Activated CD4-positive, alpha-beta memory T cell treated with anti-CD3 and anti-CD28 coated beads, Interleukin-2, amount 10 ng/mL, durations not matched to agents 7 days and 5 days (primary cell): Measurements from ENCODE around the gene MNAT1. TPM values are rescaled to one million over a fixed set of nuclear protein-coding genes. Genes with fewer than 3 reads are reported as not detected.

Experiments
- CTCF ChIA-PET: fragments of 350-600 bp; sonication (Branson Sonifier 250); formaldehyde crosslinking; loops from one replicate; lab custom pipeline; 2021; ENCODE audit warnings: antibody characterized with exemption, inconsistent platforms; lab: Charles Lee
- POLR2A ChIA-PET: fragments of 350-600 bp; sonication (Branson Sonifier 250); formaldehyde crosslinking; loops from one replicate; lab custom pipeline; 2021; ENCODE audit warnings: antibody characterized with exemption; lab: Charles Lee
- DNase-seq: peaks from one replicate; pipeline ENCODE4 v3.0.0-alpha.2; 2020
- H3K27ac Mint-ChIP-seq: one replicate; pipeline ENCODE4 v1.8.0; 2021; ENCODE audit warnings: mild to moderate bottlenecking, mixed read lengths
- H3K27me3 Mint-ChIP-seq: one replicate; pipeline ENCODE4 v1.8.0; 2021; ENCODE audit warnings: mixed read lengths
- H3K36me3 Mint-ChIP-seq: one replicate; pipeline ENCODE4 v1.8.0; 2021; ENCODE audit warnings: low read depth, mixed read lengths
- H3K4me1 Mint-ChIP-seq: one replicate; pipeline ENCODE4 v1.8.0; 2021; ENCODE audit warnings: mixed read lengths
- H3K4me3 Mint-ChIP-seq: one replicate; pipeline ENCODE4 v1.8.0; 2021; ENCODE audit warnings: mild to moderate bottlenecking, mixed read lengths
- H3K9me3 Mint-ChIP-seq: one replicate; pipeline ENCODE4 v1.8.0; 2021; ENCODE audit warnings: mixed read lengths
- total RNA-seq, 2 experiments: library from RNA; stranded (reverse); gene quantifications; one replicate each; pipeline ENCODE4 v1.2.3, GENCODE V29; 2021

MNAT1 gene
- total RNA-seq = 10 to 100 TPM; 37.0 to 40.4 TPM

DNA sequence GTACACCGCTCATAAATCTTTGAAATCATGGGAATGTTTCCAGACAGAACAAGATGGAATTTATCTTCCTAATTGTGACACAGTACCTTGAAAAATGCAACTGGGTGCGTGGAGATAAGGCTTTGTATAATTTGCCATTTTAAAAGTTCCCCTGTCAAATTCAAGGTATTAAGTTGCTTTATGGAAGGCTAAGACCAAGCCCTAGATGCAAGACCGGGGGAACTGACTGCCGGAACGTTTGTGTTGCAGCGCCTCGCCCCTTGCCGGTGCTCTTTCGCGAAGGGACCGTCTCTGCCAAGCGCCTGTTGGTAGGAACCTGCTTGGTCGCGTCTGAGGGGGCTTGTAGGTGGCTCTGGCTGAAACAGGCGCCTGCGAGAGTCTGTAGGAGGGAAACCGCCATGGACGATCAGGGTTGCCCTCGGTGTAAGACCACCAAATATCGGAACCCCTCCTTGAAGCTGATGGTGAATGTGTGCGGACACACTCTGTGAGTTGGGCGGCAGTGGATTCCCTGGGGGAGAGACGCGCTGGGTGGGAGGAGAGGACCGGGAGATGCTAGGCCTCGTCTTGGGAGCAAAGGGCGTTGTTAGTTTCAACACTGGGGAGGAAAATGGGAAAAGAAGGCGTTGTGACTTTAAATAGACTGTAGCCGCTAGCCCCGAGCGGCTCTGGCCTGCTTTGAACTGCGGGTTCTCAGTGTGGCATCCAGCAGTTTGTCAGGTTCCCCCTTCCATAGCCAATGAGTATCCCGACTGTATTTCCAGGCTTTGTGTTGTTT is at the start of gene MNAT1:
Gene MNAT1, plus strand, starts transcription at position 297 of the 778 bp plus-strand sequence. Its CDS starts 102 bp downstream, at position 399.
- POLR2A ChIA-PET = interaction anchor here (1.5 to 2.7 kb wide), 2 partner anchors 18 to 246 kb away, joined by 3 to 12 read pairs; partner anchors contain the start of genes SLC38A6 and TRMT5
- peaks cover 20% of the 10 kb centered on the region for H3K4me1 Mint-ChIP-seq
- H3K27ac Mint-ChIP-seq = peak within 1 kb of the TSS; percentile 72
- H3K27me3 Mint-ChIP-seq = peaks cover 37% of the 10 kb centered on the region
- CTCF ChIA-PET = interaction anchor here (1.1 to 1.3 kb wide), 3 partner anchors 291 to 440 kb away, joined by 3 read pairs; no protein-coding TSS in a partner anchor
- DNase-seq = peak; percentile 80
- peak within 1 kb of the TSS; percentile 91 for H3K4me3 Mint-ChIP-seq
- peaks cover 5% of the 10 kb centered on the region for H3K9me3 Mint-ChIP-seq
- peaks cover 7% of the 10 kb centered on the region for H3K36me3 Mint-ChIP-seq

DNA sequence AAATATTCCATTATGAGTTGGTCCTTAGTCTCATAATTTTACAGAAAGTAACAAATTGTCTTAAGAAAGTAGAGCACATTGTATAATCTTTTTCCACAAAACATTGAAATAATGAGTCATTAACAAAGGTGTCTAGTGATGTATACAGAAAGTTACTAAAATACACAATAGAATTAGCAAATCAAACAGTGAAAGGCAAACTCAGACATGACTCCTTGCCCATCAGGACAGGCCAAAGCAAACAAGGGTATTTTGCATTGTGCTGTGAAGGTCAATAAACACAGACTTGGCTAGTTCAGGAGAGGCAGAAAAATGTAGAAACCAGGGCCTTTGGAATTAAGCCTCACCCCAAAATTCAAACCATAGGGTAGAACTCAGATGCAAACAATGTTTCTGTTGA is 47.7 kb upstream of the MNAT1 start:
- POLR2A ChIA-PET = no interaction called here
- peaks cover 8% of the 10 kb centered on the region for H3K27me3 Mint-ChIP-seq
- CTCF ChIA-PET = no interaction called here
- no peak overlapping the region for H3K4me3 Mint-ChIP-seq
- no peaks in the 10 kb centered on the region for H3K9me3 Mint-ChIP-seq
- H3K4me1 Mint-ChIP-seq = no peaks in the 10 kb centered on the region
- H3K27ac Mint-ChIP-seq = no peak overlapping the region
- H3K36me3 Mint-ChIP-seq = no peaks in the 10 kb centered on the region
- DNase-seq = no peak

DNA sequence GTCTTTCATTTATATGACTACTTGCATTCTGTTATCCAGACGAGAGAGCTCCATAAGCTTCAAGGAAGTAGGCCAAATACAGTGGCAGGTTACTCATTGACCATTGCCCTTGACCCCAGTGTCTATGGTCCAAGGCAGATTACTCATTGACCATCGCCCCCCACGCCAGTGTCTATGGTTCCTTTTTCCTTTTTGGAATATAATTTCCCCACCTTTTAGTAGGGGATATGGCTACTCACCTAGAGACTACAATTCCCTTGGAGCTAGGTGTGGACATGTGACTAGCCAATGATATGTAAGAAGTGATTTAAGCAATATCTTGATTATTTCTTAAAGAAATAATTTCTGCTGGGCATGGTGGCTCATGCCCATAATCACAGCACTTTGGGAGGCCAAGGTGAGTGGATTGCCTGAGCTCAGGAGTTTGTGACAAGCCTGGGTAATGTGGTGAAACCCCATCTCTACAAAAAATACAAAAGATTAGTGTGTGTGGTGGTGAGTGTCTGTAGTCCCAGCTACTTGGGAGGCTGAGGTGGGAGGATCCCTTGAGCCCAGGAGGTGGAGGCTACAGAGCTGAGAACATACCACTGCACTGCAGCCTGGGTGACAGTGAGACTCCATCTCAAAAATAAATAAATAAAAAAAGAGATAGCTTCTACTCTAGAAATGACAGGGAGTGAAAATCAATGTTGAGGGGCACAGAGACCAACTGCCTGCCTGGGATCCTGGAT is 43.0 kb upstream of the MNAT1 start:
- no peak overlapping the region for H3K27ac Mint-ChIP-seq
- H3K9me3 Mint-ChIP-seq = no peaks in the 10 kb centered on the region
- DNase-seq = no peak
- CTCF ChIA-PET = interaction anchor here (0.6 kb wide), 1 partner anchor 65 kb away, joined by 6 read pairs; no protein-coding TSS in a partner anchor
- POLR2A ChIA-PET = no interaction called here
- H3K27me3 Mint-ChIP-seq = peaks cover 23% of the 10 kb centered on the region
- H3K4me3 Mint-ChIP-seq = no peak overlapping the region
- no peaks in the 10 kb centered on the region for H3K4me1 Mint-ChIP-seq
- no peaks in the 10 kb centered on the region for H3K36me3 Mint-ChIP-seq

DNA sequence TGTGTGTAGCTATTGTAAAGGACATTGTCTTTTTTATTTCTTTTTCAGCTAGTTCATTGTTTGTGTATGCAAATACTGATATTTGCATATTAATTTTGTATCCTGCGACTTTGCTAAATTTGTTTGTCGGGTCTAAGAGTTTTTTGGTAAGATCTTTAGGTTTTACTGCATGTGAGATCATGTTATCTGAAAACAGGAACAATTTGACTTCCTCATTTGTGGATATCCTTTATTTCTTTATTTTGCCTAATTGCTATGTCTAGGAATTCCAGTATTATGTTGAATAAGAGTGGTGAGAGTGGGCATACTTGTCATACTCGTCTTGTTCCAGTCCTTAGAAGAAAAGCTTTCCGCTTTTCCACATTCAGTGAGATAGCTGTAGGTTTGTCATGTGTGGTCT is 39.2 kb upstream of the MNAT1 start:
- DNase-seq = no peak
- Mint-ChIP-seq H3K27ac (no peak overlapping the region), H3K9me3 (no peaks in the 10 kb centered on the region), H3K27me3 (peaks cover 25% of the 10 kb centered on the region), H3K4me3 (no peak overlapping the region), H3K4me1 (no peaks in the 10 kb centered on the region), H3K36me3 (no peaks in the 10 kb centered on the region)
- ChIA-PET CTCF (no interaction called here), POLR2A (no interaction called here)

DNA sequence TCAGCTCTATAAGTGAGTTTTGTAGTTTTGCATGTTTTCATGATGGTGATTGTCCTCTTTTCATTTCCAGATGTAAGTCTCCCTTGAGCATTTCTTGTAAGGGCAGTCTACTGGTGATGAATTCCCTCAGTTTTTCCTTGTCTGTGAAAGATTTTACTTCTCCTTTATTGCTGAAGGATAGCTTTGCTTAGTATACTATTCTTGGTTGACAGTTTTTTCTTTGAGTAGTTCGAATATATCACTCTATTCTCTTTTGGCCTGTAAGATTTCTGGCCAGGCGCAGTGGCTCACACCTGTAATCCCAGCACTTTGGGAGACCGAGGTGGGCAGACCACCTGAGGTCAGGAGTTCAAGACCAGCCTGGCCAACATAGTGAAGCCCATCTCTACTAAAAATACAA is 34.0 kb upstream of the MNAT1 start:
- CTCF ChIA-PET = interaction anchor here (0.6 kb wide), 1 partner anchor 214 kb away, joined by 3 read pairs; no protein-coding TSS in a partner anchor
- no peaks in the 10 kb centered on the region for H3K4me1 Mint-ChIP-seq
- no peak overlapping the region for H3K27ac Mint-ChIP-seq
- no peak for DNase-seq
- H3K9me3 Mint-ChIP-seq = peaks cover 4% of the 10 kb centered on the region
- no peaks in the 10 kb centered on the region for H3K36me3 Mint-ChIP-seq
- H3K27me3 Mint-ChIP-seq = peaks cover 13% of the 10 kb centered on the region
- H3K4me3 Mint-ChIP-seq = no peak overlapping the region
- POLR2A ChIA-PET = interaction anchor here (0.6 kb wide), 1 partner anchor 557 kb away, joined by 3 read pairs; no protein-coding TSS in a partner anchor

DNA sequence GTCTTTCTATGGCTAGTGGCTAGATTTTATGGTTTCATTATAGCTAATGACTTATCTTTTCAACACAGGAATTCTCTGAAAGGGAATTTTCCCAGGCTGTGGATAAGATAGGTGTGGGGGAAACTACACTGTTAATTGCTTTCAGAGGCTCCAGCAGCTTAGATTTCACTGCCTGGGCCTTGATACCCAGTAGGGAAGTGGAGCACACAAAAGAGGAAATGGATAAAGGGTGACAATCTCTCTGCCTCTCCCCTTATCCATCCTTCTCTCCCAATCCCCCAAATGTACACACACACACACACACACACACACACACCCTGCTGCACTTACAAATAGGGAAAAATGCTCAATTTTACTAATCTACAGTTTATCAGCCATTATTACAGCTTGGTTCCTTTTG is 29.5 kb upstream of the MNAT1 start:
- H3K4me1 Mint-ChIP-seq = no peaks in the 10 kb centered on the region
- peaks cover 22% of the 10 kb centered on the region for H3K27me3 Mint-ChIP-seq
- no peak overlapping the region for H3K4me3 Mint-ChIP-seq
- POLR2A ChIA-PET = no interaction called here
- H3K9me3 Mint-ChIP-seq = peaks cover 4% of the 10 kb centered on the region
- H3K36me3 Mint-ChIP-seq = no peaks in the 10 kb centered on the region
- CTCF ChIA-PET = interaction anchor here (0.6 kb wide), 1 partner anchor 524 kb away, joined by 3 read pairs; no protein-coding TSS in a partner anchor
- no peak overlapping the region for H3K27ac Mint-ChIP-seq
- no peak for DNase-seq

DNA sequence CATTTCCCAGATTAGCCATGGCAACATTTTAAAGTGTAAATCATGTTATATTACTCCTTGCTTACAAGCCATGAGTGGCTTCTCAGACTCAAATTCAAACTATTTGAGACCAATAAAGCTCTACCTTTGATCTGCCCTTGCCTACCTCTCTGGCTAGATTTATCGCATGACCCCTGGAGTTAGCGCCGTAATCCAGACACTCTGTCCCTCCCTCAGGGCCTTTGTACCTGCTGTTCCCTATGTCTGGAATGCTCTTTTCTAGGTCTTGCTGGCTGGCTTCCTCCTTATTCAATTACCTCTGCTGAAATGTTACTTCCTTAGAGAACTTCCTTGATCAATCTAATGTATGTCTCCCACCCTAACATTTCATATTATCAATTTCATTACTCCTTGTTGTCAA is 26.7 kb upstream of the MNAT1 start:
- Mint-ChIP-seq H3K4me3 (no peak overlapping the region), H3K9me3 (no peaks in the 10 kb centered on the region), H3K36me3 (no peaks in the 10 kb centered on the region), H3K4me1 (no peaks in the 10 kb centered on the region), H3K27me3 (peaks cover 30% of the 10 kb centered on the region), H3K27ac (no peak overlapping the region)
- DNase-seq = no peak
- CTCF ChIA-PET = no interaction called here
- POLR2A ChIA-PET = no interaction called here

DNA sequence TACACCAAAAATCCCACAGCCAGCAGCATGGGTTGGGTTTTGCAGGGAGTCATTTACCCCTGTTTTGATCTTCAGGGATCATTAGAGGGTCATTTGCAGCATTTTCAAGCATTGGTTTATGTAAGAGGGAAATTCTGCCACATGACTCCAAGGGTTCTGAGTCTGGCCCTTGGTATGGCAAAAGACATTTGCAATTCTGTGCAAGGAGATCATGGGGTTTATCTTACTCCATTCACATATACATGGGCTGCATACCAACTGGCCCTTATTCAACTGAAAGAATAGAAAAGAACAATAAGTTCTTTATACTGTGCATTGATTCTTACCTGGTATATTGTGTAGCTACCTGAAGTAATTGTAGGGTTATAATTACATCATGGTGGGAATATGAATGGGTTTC is 24.1 kb upstream of the MNAT1 start:
- peaks cover 42% of the 10 kb centered on the region for H3K27me3 Mint-ChIP-seq
- CTCF ChIA-PET = no interaction called here
- H3K4me3 Mint-ChIP-seq = no peak overlapping the region
- POLR2A ChIA-PET = interaction anchor here (1.1 kb wide), 1 partner anchor 13 kb away, joined by 3 read pairs; no protein-coding TSS in a partner anchor
- DNase-seq = no peak
- no peaks in the 10 kb centered on the region for H3K4me1 Mint-ChIP-seq
- H3K9me3 Mint-ChIP-seq = no peaks in the 10 kb centered on the region
- H3K27ac Mint-ChIP-seq = no peak overlapping the region
- no peaks in the 10 kb centered on the region for H3K36me3 Mint-ChIP-seq

DNA sequence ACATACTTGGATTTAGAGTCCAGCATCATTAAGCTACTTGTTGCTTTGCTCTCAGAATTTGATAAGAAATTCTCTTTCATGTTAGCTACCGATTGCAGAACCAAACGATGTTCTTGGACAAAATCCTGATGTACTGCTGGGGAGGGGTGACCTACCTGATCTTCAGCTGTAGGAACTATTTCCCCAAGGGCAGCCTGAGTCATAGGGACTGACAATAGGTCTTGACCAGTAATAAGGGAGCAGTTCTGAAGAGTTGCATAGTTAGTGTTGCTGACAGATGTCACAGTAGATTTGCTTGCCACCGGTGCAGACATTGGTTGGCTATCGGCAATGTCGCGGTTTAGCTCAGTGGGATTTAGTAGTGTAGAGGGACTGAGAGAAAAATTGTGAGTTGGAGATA is 21.0 kb upstream of the MNAT1 start:
- Mint-ChIP-seq H3K9me3 (no peaks in the 10 kb centered on the region), H3K4me1 (no peaks in the 10 kb centered on the region), H3K27me3 (peaks cover 34% of the 10 kb centered on the region), H3K27ac (no peak overlapping the region), H3K4me3 (no peak overlapping the region), H3K36me3 (no peaks in the 10 kb centered on the region)
- POLR2A ChIA-PET = no interaction called here
- DNase-seq = no peak
- CTCF ChIA-PET = no interaction called here

DNA sequence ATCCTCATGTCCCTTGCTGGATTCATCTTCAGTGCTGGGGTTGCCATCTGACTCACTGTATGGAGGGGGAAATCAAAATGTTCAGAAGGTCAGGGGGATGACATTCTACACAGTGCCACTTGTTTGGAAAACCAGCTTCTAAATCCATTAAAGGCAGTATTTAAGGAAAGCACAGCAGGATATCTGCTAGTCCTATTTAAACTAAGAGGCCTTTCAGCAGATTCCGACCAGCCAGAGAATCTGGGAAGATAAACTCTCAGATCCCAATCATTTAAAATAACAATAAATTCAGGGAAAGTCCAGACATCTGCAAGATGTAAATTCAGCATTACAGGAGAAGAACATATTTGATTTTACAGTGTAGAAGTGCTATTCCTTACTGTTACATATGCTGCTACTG is 14.2 kb upstream of the MNAT1 start:
- ChIA-PET POLR2A (no interaction called here), CTCF (no interaction called here)
- Mint-ChIP-seq H3K27ac (no peak overlapping the region), H3K36me3 (no peaks in the 10 kb centered on the region), H3K4me1 (peaks cover 25% of the 10 kb centered on the region), H3K9me3 (no peaks in the 10 kb centered on the region), H3K4me3 (no peak overlapping the region), H3K27me3 (peaks cover 59% of the 10 kb centered on the region)
- DNase-seq = no peak

DNA sequence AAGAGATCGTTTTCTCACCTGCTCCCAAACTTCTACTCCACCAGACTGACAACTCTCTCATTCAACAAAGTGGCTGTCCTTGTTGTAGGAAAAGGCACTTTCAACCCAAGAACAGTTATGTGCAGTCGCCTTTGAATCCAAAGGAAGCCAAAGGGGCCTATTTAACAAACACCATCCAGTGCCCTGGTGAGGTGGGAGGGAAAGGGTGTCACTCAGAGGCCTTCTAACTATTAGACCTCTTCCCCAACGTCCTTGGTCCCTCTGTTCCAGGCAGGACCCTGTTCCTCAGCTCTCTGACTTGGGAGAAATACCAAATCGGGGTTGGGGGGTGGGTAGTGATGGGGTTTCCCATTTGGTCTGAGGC is 13.6 kb upstream of the MNAT1 start:
- no peak for DNase-seq
- ChIA-PET POLR2A (no interaction called here), CTCF (no interaction called here)
- Mint-ChIP-seq H3K27ac (no peak overlapping the region), H3K9me3 (no peaks in the 10 kb centered on the region), H3K36me3 (no peaks in the 10 kb centered on the region), H3K27me3 (peaks cover 57% of the 10 kb centered on the region), H3K4me1 (peaks cover 25% of the 10 kb centered on the region), H3K4me3 (peak overlapping the region; percentile 49)

DNA sequence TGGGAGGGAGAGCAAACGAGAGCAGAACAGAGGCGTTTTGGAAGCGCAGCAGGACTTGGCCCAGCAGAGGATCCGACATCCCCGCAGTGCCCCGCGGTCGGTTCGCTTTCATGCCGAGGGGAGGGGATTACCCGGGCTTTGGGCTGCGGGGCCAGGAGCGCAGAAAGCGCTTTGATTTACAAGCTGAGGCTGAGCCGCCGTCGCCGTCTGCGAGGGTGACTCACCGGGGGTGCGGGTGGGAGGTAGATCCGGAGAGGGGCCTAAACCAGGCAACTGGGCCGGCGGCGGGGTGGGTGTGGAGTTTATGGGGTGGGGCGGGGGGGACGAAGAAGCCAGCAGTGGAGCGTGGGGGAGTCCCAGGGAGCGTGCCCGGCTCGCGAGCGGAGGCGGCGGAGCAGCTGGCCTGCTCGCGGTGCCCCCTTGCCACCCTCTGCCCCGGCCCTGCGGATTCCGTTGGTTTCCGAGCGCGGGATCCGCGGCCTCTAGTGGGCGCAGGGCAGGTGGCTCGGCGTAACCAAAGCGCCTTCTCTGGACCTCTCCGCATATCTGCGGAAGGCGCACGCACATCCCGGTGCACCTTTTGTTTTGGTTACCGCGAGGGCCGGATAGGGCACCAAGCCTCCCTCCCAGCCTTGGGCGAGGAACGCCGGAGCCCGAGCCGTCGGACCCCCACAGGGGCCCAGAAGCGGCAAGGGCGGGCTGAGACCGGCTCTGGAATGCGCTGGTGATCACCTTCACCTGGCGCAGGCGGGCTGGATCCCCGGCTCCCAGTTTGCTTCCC is 13.0 kb upstream of the MNAT1 start:
- Mint-ChIP-seq H3K27ac (no peak overlapping the region), H3K9me3 (no peaks in the 10 kb centered on the region), H3K4me1 (peaks cover 25% of the 10 kb centered on the region), H3K4me3 (peak overlapping the region; percentile 79), H3K27me3 (peaks cover 58% of the 10 kb centered on the region), H3K36me3 (no peaks in the 10 kb centered on the region)
- POLR2A ChIA-PET = no interaction called here
- CTCF ChIA-PET = no interaction called here
- DNase-seq = peak; percentile 35

DNA sequence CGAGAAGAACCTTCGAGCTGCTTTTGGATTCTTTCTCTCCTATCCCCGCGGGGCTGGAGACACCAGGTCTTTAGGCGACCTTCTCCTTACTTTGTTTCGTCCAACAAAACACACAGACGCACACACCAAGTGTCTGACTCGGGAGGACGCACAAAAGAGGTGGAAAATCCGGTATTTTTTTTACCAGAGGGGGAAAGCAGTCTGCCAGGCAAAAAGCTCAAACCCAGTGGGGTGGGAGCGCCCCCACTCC is 12.5 kb upstream of the MNAT1 start:
- Mint-ChIP-seq H3K27ac (no peak overlapping the region), H3K27me3 (peaks cover 62% of the 10 kb centered on the region), H3K9me3 (no peaks in the 10 kb centered on the region), H3K4me1 (peaks cover 29% of the 10 kb centered on the region), H3K4me3 (peak overlapping the region; percentile 79), H3K36me3 (no peaks in the 10 kb centered on the region)
- DNase-seq = no peak
- ChIA-PET POLR2A (no interaction called here), CTCF (no interaction called here)
